Esophagus squamous epithelium (tissue), 4 donors: ENCODE results near the gene ATF5.

Source experiments
- CTCF ChIP-seq, 6 experiments: fragments of 450-650 bp in 4 of 6; fragments of 200-600 bp in 2 of 6; sonication (generic) in 2 of 6; IDR thresholded peaks; one replicate each; pipeline ENCODE4 v1.5.1; 2016 to 2019; ENCODE audit warnings: antibody characterized with exemption in 6 of 6, mild to moderate bottlenecking in 4 of 6, moderate library complexity in 4 of 6
- POLR2A ChIP-seq, 4 donors: fragments of 450-650 bp; IDR thresholded peaks; one replicate each; pipeline ENCODE4 v1.6.1; 2017; ENCODE audit warnings: antibody characterized with exemption in 4 of 4, mild to moderate bottlenecking in 4 of 4, moderate library complexity in 3 of 4

GRCh38 chr19:49920624-49921363 is 8.2 kb upstream of the ATF5 start:
- TF ChIP-seq CTCF (IDR thresholded peaks at IDR 0.05) (no peak), POLR2A (IDR thresholded peaks at IDR 0.05) (no peak)
